GM19240 (cell line): ENCODE measurements around the gene CASP2.
"Not testable (repeated sequence)": the region's sequence is repeated elsewhere in the genome, so short reads cannot be mapped to it uniquely, and the experiment has no call there.

Experiments used
- DNase-seq: peaks from one replicate; pipeline ENCODE4 v3.0.0; 2011; ENCODE audit warnings: low spot score; ENCODE audit not compliant: insufficient read length

Gene CASP2

DNA sequence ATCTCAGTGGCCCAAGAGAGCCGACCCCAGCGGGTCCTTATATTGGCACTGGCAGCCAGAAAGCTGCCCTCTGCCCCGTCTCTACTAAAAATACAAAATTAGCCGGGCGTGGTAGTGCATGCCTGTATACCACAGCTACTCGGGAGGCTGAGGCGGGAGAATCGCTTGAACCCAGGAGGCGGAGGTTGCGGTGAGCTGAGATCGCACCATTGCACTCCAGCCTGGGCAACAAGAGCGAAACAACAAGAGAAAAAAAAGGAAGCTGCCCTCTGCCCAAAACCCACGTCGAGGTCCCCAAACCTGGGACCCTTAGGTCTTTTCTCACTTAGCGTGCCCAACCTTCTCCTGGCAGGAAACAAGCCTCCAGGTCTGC lies 24.0 kb upstream of the CASP2 start:
- not testable (repeated sequence) for DNase-seq

DNA sequence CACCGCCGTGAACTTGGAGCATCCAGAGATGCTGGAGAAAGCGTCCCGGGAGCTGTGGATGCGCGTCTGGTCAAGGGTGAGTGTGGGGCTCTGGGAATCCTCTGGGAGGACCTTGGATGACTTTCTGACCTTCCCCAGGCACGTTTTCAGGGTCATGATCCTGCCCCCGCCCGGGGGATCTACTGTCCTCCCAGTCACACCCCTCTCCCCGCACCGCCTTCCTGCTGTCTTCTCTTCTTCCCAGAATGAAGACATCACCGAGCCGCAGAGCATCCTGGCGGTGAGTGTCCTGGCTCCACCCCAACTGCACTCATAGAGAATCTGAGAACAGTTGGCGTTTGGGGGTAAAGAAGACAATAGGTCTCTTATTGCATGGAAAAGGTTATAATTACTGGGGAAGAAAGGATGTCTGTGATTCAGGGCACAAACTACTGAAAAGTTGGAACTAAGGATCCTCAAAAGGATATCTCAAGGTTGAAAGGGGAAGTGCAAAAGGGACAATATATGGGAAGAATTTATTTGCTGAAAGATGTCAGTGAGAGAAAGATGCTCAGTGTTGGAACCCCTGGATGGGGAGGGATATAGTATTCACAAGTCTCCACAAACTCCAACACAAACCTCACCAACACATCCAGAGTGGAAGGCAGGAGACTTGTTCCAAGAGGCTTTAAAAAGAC lies 23.0 kb upstream of the CASP2 start:
- no peak for DNase-seq

DNA sequence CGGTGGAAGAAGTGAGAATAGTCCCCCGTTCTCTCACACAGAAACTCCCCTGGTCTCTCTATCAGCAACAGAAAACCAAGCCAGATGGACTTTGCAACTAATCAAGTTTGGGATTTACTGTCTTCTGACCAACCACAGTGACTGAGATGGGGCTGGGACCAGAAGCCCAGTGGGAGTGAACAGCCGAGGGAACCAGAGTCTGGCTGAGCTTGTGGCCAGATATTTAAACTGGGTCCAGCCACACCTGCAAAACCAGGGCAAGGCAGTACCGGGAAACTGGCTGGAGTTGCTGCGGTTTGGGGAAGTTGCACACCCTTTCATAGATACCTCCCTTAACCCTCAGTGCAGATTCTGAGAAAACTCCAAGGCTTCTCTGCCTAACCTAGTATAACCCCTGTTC lies 18.9 kb upstream of the CASP2 start:
- no peak for DNase-seq

DNA sequence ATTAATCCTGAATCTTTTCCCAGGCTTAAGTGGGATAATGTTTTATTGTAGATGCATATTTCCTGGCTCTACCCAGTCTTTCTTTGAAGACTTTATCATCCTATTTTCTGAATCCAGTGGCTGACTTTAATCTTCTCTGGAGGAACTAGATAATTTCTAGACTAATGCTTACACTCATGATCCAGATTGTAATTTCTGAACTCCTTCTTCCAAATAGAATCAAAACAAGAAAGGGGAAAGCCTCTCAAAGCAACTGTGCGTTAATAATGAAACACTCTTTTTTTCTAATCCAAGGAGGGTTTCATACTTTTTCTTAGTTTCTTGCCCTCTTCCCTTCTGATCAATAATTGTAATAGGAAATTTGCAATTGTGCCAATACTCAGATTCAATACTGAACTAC lies 16.9 kb upstream of the CASP2 start:
- DNase-seq = no peak

DNA sequence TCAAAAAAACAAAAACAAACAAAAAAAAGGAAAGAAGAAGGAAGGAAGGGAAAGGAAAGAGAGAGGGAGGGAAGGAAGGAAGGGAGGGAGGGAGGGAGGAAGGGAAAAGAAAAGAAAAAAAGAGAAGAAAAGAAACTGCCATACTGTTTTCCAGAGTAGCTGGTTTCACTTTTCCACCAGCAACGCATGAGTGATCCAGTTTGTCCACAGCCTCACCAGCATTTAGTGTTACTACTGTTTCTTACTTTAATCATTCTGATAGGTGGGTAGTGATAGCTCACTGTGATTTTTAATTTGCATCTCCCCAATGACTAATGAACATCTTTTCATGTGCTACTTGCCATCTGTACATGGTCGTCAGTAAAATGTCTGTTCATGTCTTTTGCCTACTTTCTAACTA lies 15.3 kb upstream of the CASP2 start:
- no peak for DNase-seq

DNA sequence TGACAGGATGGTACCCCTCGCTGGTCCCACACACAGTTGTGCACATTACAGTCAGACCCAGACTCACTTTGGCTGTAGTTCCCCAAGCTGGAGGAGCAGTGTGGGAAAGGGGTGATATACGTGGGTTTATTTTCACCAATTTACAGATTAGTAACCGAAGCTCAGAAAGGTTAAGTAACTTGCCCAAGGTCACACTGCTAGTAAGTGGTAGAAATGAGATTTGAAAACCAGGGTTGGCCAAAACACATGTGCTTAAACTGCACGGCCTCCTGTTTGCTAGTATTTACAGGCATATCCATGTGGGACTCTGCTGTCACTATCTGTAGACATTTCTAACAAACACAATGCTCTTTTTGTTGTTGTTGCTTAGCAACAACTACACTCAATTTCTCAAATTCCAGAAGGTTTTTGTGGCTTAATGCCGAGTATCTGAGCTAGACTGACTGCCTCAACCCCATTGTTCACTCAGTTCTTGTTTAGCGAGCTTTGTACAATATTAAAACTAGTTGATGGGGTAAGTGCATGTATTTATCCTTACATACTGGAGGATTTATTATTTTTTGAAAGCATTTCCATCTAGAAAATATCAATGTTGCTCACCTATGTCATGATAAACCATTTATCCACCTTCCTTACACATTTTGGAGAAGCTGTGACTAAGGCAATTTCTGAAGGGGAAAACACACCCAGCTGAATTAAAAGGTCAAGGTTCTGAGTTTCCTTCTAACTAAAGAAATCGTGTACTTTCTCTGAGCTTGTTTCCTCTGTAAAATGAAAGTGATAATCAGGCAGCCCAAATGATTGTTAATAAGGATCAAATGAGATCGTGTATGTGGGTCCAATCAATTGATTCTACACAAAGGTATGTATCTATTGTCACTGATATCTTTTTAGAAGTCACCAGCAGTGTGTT lies 8.7 kb upstream of the CASP2 start:
- DNase-seq = no peak

DNA sequence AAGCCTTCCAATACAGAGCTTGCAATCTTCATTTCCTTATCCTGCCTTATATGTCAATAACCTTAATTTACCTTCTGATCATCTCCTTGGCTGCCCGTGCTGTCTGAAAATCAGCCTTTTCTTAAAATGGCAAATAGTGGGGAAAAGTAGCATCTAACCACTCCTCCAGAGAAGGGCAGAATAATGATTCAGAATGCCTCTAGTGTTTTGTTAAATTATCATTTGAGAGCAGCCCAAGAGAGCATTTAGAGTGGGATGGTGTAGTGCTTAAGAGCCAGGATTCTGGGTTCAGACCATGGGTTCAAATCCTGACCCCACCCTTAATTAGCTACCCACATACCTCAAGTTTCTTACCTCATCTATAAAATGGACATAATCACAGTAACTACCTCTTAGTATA lies 8.0 kb upstream of the CASP2 start:
- no peak for DNase-seq

DNA sequence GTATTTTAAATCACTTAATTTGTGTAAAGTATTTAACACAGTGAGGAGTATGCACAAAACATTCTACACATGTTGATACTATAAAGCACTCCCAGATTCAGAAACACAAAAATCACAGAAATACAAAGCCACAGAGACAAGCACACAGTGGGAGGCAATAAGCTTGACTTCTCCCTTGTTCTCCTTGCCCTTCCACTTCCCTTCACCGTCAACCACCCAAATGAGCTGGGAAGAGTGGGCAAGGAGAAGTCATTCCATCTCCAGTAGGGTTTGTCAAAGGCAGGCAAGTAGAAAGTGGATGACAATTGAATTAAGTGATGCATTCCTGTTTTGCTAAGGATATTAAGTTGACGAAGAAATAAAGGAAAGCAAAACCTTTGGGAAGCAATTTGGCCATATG lies 7.6 kb upstream of the CASP2 start:
- no peak for DNase-seq

DNA sequence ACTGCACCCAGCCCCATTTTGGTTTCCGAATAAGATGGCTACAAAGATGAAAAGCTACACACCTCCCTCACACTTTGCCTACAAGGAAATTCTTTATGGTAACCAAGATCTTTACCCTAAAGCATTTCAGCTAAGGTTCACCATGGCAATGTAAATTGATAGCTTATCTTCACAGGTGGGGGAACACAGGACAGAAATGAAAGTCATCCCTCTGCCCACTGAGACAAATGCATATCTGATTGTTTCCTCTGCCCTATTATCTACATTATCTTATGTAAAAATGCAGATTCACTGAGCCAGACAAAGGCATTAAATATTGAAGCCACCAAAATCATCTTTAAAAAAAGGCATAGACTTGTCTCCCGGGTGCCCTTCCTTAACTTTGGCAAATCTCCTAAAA lies 6.6 kb upstream of the CASP2 start:
- DNase-seq = no peak

DNA sequence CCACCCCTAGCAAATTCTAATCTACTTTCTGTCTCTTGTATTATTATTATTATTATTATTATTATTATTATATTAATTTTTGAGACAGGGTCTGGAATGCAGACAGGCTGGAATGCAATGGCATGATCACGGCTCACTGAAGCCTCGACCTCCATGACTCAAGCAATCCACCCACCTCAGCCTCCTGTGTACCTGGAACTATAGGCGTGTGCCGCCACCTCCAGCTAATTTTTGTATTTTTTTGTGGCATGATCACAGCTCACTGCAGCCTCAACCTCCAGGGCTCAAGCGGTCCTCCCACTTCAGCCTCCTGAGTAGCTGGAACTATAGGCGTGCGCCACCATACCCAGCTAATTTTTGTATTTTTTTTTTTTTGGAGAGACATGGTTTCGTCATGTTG lies 6.0 kb upstream of the CASP2 start:
- DNase-seq = no peak

DNA sequence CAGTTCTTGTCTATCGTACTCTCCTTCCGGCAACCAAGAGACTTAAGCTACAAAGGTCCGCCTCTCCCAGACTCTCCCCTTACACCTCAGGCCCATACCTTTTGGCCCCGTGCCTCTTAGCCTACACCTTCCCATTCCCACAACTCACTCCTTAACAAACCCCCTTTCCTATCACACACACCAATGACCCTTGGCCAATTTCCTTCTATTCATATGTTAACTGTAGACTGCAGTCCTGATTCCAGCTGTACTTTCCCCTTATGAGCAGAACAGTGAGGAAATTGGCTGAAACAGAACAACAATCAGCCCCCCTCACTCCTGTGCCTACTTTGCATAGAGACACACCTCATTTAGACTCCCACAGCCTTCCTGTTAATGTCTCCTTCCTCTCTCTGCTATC lies 4.8 kb upstream of the CASP2 start:
- no peak for DNase-seq

DNA sequence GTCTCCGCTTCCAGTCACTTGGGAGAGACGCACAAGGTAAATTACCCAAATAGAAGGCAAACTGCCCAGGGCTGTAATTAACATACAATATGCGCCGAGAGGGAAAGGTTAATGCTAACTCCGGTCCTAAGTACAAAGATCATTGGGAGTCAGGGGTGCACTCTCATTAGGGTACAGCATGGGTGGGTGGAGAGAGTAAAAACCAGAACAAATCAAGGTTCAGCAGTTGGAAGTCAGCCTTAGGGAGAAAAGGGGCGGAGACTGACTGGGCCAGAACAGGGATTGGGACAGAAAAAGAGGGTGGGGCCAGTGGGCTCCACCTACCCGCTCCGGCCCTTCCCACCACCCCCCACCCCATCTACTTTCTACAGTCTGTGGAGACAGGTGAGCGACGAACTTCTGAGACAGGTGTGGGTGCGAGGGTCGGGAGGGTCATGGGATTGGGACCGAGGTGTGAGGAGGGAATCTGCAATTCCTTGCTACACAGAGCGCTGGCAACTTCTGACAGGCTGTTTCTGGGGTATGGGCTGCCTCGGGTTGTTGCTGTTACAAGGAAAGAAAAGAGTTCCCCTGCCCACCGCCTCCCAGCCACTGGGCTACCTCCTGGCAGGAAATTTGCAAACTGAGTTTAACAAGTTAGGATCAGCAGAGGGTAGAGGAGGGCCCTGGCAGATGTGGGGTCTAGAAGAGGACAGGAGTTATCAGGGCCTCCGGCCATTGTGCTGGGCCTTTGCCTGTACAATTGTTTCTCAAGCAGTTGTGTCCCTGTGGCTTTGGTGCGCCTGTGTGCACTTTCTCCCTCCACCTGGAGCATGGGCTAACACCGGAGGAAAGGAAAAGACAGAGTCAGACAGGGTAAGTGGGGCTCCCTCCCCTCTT lies 3.3 kb upstream of the CASP2 start, which contains the start of gene TMEM139:
TSS of gene TMEM139 (plus strand) at position 368 of the 879 bp plus-strand sequence. CDS start 1,000 bp downstream, outside the sequence.
- no peak for DNase-seq

DNA sequence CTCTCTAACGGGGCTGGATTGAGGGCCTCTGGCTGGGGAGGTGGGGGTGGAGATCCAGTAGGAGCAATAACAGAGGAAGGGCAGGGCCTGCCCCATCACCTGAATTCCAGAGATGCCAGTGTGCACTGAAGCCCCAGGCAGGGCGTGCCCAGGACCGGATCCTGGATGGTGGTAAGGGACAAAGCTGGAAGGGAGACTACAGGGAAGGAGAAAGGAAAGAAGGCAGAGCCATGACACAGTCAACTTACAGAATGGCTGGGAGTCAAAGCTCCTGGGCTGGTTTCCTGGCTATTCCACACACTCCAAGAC lies 2.7 kb upstream of the CASP2 start:
- no peak for DNase-seq

DNA sequence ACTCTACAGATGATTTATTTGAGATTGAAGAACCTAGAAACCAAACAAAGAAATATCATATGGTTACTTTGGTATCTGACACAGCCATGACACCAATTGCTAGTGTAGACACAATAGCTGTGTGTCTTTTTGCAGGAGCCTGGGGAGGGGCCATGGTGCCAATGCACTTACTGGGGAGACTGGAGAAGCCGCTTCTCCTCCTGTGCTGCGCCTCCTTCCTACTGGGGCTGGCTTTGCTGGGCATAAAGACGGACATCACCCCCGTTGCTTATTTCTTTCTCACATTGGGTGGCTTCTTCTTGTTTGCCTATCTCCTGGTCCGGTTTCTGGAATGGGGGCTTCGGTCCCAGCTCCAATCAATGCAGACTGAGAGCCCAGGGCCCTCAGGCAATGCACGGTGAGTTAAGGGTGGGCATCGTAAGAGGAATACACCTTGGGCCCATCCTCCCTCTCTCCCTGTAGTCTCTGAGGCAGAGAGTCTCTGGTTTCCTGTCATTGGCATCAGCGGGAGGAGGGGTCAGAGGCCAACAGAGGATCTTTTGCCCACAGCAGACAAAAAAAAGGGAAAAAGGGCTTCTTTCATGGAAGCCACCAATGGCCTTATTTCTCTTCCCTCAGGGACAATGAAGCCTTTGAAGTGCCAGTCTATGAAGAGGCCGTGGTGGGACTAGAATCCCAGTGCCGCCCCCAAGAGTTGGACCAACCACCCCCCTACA lies 2.2 kb upstream of the CASP2 start:
- no peak for DNase-seq

DNA sequence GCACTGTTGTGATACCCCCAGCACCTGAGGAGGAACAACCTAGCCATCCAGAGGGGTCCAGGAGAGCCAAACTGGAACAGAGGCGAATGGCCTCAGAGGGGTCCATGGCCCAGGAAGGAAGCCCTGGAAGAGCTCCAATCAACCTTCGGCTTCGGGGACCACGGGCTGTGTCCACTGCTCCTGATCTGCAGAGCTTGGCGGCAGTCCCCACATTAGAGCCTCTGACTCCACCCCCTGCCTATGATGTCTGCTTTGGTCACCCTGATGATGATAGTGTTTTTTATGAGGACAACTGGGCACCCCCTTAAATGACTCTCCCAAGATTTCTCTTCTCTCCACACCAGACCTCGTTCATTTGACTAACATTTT lies 1.6 kb upstream of the CASP2 start:
- DNase-seq = no peak

DNA sequence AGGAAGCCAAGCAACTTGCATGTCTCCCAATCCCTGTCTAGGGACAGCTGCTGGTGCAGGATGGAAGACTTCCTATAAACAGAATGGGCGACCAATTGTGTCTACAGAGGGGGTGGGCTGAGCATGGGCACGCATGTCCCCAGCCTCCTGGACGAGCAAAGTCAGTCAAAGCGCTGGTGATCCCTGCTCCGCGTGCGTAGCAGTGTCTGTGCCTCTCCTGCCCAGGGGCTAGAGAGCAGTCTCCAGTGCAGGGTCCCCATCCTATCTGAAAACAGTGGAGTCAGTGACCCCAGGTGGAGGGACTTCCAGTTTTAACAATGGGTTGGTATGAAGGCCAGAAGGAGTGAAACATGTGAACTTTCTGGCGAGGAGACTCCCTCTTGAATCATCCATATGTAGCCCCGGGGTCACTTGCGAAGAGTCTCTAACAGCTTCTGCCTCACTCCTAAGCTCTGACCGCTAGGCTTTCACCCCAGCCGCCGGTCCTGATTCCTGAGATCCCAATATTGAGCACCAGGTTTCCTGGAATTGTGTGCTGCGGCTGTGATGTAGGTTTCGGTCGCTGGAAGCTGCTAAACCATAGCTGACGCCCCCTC lies 714 bp upstream of the CASP2 start:
- no peak for DNase-seq

DNA sequence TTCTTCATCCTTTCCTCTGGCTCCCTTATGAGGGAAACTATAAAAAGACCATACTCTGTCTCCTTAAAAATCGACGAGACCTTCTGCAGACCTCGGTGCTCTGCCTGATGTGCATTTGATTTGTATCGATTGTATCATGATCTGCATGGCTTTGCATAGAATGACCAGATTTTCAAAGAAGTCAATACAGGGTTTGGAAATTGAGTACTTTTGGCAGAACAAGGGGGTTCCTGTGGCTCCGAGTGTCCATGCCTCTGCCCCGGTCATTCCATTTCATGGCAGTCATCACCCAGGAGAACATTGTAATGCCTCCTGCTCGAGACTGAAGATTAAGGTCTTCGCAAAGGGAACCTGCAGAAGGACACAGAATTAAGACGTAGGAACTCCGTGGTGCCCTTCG lies 685 bp downstream of the CASP2 start:
- DNase-seq = no peak

DNA sequence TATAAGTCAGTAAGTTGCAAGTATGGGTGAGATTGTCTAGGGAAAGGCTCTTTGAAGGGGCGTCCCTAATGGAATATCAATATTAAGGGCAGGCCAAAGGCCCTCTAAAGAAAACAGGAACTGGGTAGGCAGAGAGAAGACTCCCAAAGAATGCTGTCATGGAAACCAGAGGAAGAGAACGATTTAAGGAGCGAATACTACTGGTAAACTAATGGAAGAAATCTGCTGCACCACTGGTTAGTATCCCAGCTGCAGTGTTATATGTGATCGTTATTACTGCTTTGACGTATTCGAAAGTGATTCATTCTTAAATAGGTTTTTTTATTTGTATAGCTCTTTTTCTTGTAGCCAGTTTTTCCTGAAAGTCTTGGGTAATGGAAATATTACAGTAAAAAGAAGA lies 1.3 kb downstream of the CASP2 start:
- DNase-seq = no peak

DNA sequence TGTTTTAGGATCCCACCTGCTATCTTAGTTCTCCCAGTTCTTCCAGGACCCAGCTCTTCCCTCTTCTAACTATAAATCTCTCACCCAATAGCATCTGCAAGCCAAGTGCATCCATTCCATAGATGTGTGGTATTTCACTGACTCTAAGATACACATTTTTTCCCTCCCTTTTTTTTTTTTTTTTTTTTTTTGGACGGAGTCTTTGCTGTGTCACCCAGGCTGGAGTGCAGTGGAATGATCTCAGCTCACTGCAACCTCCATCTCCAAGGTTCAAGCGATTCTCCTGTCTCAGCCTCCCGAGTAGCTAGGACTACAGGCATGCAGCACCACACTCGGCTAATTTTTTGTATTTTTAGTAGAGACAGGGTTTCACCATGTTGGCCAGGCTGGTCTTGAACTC lies 1.7 kb downstream of the CASP2 start:
- not testable (repeated sequence) for DNase-seq

DNA sequence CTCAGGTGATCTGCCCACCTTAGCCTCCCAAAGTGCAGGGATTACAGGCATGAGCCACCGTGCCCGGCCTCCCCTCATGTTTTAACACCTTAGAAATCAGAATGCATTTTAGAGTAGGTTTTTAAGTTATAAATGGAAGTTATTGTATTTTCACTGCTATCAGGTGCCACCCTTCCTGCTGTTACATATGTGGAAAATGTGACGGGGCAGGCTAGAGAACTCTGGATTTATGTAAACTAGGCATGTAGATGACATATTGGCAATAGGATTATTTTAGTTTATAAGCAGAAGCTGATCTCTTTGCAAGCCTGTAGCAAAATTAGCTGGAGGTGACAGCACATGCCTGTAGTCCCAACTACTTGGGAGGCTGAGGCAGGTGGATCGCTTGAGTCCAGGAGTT lies 2.1 kb downstream of the CASP2 start:
- no peak for DNase-seq

DNA sequence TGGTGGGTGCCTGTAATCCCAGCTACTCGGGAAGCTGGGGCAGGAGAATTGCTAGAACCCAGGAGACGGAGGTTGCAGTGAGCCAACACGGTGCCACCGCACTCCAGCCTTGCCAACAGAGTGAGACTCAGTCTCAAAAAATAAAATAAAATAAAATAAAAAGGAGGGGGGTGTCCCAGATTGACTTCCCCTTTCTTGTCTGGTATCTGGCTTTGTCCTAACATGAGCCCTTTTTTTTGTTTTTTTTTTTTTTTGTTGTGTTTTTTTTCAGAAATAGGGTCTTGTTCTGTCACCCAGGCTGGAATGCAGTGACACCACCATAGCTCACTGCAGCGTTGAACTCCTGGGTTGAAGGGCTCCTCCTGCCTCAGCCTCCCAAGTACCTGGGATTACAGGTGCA lies 4.7 kb downstream of the CASP2 start:
- DNase-seq = no peak
